Stimulated activated CD4-positive, alpha-beta T cell treated with anti-CD3 and anti-CD28 coated beads, TNF-alpha, amount 100 ng/mL, for 24 hours (primary cell): ENCODE results near the gene TBC1D10A.
A peak's percentile ranks its signal among the peaks of the same experiment; 100 is the strongest.

Experiments used
- DNase-seq, 3 experiments: peaks; one replicate each; pipeline ENCODE4 v3.0.0-alpha.2; 2020; ENCODE audit warnings: low read depth in 3 of 3

The TBC1D10A gene

DNA sequence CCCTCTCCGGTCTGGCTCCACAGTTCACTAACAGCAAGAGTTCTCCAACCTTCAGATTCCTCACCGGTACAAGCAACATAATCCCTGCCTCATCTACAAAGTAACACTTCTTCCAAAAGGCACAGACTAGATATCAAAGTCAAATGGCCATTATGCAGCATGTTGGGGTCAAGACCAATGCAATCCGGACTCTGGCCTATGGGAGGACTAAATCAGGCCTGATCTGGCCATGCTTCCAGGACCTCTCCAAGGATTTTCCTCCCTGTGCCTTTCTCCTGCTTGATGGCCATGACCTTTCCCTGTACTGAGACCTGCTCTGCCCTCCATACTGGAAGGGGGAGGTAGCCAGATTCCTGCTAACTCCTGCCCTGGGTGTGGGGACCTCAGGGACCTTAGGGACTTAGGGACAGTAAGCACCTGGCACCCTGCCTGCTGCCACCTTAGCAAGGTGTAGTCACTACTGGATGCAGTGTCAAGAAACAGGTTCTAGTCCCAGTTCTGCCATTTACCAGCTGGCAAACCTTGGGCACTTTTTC, 6.7 kb downstream of the TBC1D10A start:
- no peak for DNase-seq

DNA sequence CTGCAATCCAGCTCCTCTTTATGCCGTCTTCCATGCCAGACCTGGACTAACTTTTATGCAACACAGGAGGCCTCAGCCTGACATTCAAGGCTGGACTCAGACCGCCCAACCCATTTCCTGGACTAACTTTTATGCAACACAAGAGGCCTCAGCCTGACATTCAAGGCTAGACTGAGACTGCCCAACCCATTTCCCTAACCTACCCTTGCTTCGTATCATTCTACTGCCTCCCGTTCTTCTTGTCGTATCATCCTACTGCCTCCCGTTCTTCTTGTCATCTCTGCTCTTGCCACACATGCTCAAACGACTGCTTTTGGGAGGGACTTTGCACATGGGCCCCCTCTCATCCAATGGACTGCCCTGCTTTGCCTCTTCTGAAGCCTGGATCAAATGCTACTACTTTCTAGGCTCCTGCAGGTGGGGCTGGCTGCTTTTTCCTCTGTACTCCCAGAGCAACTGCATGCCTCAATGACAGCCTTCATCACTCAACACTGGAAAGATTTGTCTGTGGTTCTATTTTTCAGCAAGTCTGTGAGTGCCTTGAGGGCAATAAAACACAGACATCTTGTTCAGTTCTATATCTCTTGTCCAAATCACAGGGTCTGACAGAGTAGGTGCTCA, 7.8 kb downstream of the TBC1D10A start:
- no peak for DNase-seq

DNA sequence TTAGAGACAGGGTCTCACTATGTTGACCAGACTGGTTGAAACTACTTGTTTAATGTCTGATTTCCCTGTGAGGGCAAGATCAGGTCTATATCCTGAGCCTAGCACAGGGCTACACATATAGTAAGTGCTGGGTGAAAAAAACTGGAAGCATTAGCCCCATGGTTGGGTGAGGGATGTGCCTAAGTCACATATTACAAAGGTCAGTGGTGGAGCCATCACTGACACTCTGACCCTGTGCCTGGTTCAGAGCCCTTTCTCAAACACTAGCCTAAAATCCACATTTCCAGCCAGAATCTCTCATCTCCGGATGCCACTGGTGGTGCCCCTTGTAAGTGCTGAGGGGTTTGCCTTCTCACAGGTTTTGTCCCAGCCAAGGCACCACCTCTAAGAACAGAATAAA, 9.0 kb downstream of the TBC1D10A start:
- DNase-seq = no peak

DNA sequence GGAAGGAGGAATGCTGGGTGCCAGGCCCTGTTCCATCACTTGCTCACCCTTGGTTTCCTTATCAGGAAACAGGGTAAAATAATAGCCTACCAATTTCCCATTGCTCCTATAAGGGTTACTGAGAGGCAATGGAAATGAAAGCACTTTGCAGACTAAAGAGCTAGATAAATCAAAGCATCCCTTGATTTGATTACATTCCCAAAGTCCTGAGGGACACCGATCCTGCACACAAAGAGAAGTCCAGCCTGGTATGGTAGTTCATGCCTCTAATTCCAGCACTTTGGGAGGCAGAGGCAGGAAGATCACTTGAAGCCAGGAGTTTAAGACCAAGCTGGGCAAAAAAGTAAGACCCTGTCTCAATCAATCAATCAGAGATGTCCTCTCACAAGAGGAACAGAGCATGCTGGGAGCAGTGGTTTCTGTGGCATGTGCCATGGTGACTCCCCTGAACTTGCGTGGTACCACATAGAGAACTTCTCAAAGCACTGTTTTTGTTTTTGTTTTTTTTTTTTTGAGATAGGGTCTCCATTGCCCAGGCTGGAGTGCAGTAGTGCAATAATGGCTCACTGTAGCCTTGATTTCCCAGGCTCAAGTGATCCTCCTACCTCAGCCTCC, 10.7 kb downstream of the TBC1D10A start:
- DNase-seq = no peak

DNA sequence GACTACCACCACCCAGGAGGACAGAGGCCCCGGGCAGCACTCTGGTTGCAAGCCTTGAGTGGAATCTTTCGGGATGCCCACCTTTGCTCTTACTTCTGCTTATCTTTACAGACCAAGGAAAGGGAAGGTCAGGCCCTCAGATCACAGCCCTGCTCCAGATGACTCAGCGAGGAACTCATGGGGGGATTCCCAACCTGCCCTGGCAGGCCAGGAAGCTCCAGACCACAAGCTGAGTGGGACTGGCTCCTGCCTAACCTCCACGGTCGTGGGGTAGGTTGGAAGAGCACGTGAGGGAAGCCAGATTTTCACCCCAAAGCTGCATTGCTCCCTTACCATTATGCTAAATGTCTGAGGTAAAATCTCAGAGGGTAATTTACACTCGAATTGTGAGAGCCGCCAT, 11.8 kb downstream of the TBC1D10A start:
- DNase-seq = peak in 1 of 3 experiments; percentile 48

DNA sequence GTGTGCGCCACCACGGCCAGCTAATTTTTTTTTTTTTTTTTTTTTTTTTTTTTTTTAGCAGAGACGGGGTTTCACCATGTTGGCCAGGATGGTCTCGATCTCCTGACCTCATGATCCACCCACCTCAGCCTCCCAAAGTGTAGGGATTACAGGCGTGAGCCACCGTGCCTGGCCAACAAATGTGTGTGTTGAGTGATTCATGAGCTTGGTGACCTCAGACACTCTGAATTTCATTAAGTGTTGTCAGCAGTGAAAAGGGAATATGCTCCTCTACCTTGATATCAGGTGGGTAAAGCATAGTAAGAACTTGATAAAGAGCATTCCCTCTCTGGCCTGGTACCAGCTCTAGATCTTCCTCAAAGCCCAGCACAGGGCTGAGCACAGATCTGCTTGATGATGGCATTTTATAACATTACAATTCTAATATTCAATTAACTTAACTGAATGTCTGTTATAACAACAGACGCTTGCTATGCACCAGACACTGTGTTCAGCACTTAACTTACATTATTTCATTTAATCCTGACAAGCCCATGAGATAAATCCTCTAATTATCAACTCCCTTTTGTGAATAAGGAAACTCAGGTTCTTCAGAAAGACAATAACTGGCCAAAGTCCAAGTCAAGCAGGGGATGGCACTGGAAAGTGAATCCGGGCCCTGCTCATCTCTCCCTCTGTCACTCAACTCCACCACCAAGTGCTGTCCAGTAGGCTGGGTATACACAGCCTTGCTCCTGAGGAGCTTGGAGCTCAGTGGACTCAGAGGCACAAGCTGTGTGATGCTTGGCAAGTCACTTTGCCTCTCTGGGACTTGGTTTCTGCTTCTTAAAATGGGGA, 13.0 kb downstream of the TBC1D10A start:
- no peak for DNase-seq

DNA sequence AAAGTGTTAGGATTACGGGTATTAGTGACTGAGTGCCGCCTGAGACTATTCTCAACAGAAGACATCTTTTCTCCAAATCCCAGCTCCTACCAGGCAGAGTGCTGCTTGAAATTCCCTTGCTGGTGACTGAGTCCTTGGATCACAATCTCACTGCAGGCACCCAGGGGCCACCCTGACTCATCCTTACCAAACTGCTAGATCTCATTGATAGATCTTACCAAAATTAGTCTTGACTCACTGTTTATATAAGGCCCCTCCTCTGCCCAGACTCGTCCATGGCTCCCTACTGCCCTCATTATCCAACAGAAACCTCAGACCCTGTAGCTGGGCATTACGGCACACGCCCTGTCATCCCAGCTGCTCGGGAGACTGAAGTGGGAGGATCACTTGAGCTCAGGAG, 14.7 kb downstream of the TBC1D10A start:
- no peak for DNase-seq

DNA sequence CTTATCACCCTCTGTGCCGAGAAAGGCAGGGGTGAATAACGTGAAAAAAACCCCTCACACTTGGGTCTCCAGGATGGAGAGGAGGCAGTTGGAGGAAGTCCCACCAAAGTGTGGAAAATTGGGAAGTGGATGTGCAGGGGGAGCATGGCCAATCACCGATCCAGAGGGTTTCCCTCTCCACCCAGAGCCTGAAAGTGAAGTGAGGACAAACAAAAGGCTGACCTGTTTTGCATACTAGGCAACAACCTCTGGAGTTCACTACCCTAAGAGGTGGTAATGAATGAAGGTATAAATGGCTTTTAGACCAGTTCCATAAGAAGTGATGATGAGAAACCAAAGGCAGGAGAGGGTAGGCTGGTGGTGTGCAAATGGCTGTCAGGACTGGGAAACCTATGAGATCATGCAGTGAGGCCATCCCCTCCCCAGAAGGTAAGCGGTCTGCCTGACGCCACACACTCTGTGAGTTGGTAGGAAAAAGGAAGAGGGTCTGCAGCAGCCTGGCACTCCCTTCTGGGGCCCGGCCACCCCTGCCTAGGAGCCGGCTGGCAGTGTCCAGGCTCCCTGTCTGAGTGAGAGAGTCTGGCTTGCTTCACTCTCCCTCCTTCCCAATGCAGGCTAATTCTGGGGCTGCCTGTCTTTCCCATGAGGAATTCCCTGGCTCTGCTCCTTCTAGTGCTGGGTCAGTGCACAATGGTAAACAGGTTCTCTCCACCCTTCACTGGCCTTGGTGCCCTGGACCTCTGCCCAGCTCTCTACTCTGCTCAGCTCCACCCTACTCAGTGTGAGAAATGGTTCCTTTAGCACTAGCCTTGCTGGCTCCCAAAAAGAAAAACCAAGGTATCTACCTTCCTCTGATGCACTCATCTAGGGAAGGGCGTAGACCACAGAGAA, 15.6 kb downstream of the TBC1D10A start:
- no peak for DNase-seq

DNA sequence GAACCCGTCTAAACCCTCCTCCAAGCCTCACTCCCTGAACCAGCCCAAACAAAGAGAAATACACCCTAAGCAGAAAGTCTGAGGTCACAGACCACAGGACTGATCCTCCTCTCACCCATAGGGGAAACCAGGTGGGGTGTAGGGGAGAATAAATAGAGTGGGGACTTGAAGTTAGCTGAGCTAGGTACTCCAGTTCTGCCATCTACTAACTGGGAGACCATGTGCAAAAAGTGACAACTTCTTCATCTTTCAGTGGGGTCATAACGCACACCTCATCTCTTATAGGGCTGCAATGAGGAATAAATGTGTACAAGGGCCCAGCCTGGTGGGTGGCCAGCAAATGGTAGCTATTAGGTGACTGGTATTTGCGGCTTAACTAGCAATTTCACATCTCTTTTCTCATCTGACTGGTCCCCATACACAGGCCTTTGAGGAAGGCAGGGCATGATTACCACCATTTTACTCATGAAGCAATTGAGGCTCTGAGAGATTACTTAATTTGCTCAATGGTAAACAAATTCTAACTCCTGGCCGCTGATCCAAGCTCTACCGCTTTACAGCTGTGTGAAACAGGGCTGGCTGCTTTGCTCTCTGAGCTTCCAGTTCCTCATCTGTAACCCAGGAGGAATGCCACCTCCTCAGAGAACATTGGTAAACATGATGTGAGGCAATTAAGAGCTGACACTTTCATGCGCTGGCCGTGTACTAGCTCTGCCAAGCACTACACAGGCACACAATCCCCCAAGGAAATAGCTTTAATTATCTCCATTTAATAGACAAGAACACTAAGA, 16.6 kb downstream of the TBC1D10A start:
- DNase-seq = no peak

DNA sequence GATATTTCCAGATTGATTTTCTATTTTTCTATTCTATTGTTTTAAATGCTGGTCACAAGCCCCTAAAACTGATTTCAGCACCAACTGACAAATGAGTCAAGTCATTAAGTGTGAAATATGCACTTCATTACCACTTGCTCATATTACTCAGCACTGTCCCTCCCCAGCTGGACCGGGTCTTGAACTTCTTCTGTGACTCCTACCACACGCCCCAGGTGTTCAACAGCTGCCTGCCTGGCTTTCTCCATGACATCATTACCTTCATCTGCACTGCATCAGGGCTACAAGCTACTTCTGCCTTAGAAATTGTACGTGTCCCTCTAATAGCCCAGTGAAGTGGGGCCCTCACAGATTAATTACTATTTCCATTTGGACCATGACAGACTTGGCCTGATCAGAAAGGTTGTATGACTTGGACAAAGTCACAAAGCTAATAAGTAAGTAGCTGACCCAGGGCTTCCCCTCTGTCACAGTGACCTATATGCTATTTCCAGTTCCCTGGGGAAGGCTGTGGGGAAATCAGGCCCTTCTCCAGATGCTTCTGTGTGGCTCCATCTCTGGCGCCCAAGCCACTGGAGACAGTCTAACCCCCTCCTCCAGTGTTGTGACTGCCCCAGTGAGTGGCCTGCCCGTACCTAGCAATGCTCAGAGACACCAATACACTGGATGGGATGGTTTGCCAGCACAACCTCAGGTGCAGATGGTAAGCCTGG, 18.1 kb downstream of the TBC1D10A start:
- DNase-seq = no peak

DNA sequence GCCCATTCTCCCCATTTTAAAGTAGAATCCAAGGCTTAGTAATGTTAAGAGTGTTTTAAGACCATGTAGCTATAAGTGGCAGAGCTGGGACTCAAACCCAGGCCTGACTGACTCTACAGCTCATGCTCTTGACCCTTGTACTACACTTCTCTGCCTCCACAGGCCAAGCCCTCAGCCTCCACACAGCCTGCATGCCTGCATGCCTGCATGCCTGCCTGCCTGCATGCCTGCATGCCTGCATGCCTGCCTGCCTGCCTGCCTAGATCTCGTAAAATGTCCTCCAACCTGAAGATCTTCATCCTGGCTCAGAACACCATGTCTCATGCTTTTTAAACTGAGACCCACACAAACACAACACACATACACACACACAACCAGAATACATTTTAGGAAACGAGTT, 18.6 kb downstream of the TBC1D10A start:
- no peak for DNase-seq

DNA sequence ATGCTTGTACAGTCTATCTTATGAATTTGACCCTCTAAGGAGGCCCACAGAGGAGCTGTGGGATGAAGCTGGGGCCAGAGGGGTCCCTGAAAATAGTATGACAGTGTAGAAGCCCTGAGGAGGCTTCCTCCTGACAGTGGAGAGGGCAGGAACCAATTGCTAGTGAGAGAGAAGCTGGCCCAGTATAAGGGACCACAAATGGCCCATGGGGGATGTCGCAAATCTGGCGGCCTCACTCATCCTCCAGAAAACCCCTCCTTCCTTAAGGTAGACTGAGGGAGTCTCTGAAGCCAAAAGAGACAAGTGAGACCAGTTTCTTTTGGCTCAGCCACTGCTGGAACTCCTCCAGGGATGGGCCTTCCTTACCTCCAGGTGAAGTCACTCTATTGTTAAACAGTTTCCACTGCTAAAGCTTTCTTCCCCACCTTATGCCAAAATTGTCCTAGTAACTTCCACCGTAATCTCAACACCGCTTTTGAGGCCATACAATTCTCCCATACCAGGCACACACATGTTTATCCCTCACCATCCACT, 19.6 kb downstream of the TBC1D10A start:
- no peak for DNase-seq

DNA sequence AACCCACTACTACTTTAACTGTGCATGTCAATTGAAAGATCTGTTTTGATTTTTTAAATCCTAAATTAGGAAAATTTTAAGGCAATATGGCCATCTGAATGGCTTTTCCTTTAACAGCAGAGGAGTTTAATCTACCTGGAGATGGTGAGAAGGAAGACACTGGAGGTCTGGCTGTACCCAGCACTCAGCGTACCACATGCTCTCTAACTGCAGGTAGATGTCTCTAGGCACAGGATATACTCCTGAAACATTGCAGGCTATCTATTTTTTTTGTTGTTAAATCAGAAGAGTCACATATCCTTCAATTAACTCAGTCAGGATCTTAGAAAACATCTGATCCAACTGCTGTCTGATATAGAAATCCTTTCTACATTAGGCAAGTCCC, 20.1 kb downstream of the TBC1D10A start:
- no peak for DNase-seq

DNA sequence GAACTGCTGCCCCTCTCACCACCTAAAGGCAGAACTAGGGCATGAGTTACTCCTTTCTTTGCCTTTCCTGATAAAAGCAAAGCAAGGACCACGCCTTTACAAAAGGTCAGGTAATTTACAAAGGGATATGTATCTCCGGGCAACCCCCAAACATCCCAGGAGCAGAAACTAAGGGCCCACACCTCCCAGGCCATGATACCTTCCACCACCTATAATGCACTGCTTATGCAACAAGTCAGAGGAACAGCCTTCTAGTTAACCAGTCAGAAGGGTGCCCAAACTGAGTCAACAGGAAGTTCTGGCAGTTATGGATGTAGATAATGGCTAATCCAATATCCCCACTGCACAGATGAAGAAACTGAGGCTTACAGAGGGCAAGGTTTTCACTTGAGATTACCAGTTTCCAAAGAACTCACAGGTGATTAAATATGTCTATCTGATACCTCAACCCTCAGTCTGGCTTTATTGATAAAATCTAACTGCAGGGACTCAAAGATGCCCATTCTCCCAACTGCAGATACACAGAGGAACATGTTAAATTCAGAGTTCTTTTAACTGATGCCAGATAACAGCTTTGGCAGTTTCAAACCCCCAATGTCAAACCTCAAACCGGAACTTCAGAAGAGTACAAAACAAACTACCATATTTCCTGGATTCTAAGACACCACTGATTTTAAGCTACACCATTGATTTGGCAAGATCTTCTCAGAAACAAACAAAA, 20.7 kb downstream of the TBC1D10A start:
- no peak for DNase-seq

DNA sequence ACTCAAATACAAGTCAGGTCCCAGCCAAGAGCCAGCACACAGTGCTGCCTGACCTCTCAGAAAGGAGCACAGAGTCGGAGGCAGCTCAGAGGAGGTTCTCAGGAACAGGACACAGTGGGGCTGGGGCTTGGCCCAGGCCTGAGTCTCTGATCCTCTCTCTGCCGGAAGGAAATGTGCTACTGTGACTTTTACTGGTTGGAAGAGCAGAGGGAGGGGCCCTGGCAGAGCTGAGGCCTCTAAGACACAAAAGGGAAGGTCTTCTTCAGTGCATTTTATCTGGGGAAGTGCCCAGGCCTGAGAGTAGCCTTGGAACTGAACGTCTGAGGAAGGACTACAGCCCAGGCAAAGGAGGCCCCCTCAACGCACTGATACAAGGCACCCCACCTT, 21.2 kb downstream of the TBC1D10A start:
- DNase-seq = peak in 1 of 3 experiments; percentile 37

DNA sequence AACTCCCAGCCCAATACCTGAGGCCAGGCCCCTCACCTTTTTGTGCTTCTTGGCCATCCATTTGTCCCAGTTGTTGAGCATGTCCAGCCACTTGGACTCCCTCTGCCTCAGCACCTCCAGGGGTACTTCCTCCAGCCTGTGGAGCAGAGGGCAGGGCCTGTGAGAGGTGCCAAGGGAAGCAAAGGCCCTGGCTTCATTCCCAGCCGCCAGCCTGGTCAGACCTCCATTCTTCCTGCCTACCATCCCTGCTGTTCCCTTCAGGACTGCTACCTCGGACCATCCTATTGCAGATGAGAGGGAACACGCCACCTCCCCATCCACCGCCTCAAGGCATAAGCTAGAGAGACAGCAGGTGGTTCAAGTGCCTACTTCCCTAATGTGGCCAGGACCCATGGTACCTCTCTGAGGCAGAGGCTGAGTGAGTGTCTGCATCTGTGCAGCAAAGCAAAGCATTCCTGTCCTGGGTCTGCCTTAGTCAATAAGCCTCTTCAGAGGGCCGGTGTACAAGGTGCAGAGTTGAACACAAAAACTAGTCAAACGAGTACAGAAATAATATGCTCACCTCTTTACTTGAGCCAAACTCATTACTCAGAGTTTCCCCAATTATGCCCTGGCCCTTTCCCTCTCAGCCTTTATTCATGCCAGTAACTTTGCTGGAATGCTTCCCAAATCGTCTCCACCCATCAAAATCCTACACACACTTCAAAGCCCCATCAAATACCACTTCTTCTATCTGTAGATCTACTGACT, 22.1 kb downstream of the TBC1D10A start:
- DNase-seq = no peak

DNA sequence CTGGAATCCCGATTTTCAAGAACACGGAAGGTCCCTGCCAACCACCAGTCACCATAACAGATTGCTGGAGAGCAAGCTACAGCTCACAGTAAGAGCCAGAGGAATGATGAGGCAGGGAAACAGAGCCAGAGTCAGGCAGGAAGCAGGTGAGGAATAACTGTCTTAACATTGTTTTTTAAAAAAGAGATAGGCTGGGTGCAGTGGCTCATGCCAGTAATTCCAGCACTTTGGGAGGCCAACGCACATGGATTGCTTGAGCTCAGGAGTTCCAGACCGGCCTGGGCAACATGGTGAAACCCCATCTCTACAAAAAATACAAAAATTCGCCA, 24.0 kb downstream of the TBC1D10A start:
- DNase-seq = no peak

DNA sequence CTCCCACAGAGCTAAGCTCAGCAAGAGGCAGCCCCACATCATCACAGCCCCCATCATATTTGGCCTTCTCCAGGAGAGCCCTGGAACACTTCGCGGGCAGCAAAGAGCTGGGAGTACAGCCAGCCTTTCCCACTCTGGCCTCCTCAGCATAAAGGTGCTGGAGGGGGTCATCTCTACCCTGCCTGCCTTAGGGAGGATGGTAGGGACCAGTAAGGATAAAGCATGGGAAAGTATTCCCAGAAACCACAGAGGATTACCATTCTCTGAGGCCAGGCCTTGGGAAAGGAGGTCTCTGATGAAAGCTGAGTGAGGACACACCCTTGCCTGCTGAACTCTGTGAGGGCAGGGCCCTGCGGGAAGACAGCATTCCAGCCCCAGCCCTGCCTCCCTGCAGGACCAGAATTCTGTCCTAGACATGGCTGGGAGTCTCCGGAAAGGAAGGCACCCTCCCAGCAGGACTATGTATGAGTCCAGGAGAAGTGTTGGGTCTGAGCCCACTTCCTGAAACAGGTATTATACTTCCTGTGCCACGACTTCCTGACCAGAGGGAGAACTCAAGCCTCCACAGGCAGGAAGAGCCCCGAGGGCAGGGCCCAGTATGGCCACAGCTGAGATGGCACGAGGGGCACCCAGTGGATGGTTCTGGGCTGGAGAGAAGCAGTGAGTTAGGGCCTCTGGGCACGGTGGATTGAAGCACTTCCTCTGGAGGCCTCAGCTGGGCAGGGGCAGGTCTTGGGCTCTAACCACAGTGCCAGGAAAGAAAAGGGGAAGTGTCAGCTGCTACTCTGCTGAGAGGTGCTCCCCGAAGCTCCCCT, 24.5 kb downstream of the TBC1D10A start:
- DNase-seq = no peak
